Neural crest cell (in vitro differentiated cells): ENCODE data around the gene MX2. TPM values are rescaled to one million over a fixed set of nuclear protein-coding genes. Genes with fewer than 3 reads are reported as not detected.
A peak's percentile ranks its signal among the peaks of the same experiment; 100 is the strongest.
"Not testable (repeated sequence)": the region's sequence is repeated elsewhere in the genome, so short reads cannot be mapped to it uniquely, and the experiment has no call there.

Experiments used
- DNase-seq: peaks from one replicate; pipeline ENCODE4 v3.0.0; 2021; ENCODE audit warnings: low read depth, mixed read lengths, low spot score
- H3K27ac Mint-ChIP-seq: one replicate; pipeline ENCODE4 v1.8.0; 2021; ENCODE audit warnings: mild to moderate bottlenecking, mixed read lengths; ENCODE audit not compliant: unreplicated experiment
- H3K27me3 Mint-ChIP-seq: 2 replicates; pipeline ENCODE4 v1.8.0; 2021; ENCODE audit warnings: low read depth, mild to moderate bottlenecking, mixed read lengths
- H3K36me3 Mint-ChIP-seq: 2 replicates; pipeline ENCODE4 v1.8.0; 2021; ENCODE audit warnings: low read depth, mild to moderate bottlenecking, mixed read lengths
- H3K4me1 Mint-ChIP-seq: 2 replicates; pipeline ENCODE4 v1.8.0; 2021; ENCODE audit warnings: mixed read lengths
- H3K4me3 Mint-ChIP-seq: one replicate; pipeline ENCODE4 v1.8.0; 2021; ENCODE audit warnings: mild to moderate bottlenecking, mixed read lengths
- H3K9me3 Mint-ChIP-seq: 2 replicates; pipeline ENCODE4 v1.8.0; 2021; ENCODE audit warnings: mixed read lengths
- total RNA-seq: library from RNA; stranded (reverse); gene quantifications from 2 replicates; pipeline ENCODE4 v1.2.1, GENCODE V29; 2021
- TF ChIP-seq, protein P1 (sequence below): fragments of 200-600 bp; sonication (generic); conservative IDR thresholded peaks from 2 replicates; pipeline ENCODE4 v1.5.0; 2021; ENCODE audit warnings: antibody characterized with exemption, mild to moderate bottlenecking

MX2 gene
- total RNA-seq, 1 donor from 2014 or later, result not detected

DNA sequence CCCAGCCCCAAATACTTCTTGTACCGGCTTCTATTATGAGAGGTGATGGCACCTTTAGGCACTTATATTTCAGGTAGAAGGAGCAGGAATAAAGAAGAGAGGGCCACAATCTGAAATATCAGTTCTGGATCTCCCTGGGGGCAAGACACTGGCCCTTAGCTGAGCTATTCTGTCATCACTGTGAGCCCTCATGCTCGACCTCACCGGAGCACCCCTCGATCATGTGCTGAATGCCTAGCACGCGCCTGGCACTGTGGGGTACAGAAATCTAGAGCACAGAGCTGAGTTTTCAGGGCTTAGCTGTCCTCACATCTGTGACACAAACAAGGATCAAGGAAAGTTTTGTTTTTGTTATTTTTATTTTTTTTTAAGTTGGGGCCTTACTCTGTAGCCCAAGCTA, 56.6 kb downstream of the MX2 start:
- H3K4me1 Mint-ChIP-seq, result peaks cover 13% of the 10 kb centered on the region
- no peak overlapping the region for H3K27ac Mint-ChIP-seq
- H3K36me3 Mint-ChIP-seq, result no peaks in the 10 kb centered on the region
- TF ChIP-seq, protein P1, sequence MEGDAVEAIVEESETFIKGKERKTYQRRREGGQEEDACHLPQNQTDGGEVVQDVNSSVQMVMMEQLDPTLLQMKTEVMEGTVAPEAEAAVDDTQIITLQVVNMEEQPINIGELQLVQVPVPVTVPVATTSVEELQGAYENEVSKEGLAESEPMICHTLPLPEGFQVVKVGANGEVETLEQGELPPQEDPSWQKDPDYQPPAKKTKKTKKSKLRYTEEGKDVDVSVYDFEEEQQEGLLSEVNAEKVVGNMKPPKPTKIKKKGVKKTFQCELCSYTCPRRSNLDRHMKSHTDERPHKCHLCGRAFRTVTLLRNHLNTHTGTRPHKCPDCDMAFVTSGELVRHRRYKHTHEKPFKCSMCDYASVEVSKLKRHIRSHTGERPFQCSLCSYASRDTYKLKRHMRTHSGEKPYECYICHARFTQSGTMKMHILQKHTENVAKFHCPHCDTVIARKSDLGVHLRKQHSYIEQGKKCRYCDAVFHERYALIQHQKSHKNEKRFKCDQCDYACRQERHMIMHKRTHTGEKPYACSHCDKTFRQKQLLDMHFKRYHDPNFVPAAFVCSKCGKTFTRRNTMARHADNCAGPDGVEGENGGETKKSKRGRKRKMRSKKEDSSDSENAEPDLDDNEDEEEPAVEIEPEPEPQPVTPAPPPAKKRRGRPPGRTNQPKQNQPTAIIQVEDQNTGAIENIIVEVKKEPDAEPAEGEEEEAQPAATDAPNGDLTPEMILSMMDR, result no peak
- DNase-seq, result no peak
- H3K9me3 Mint-ChIP-seq, result peaks cover 13% of the 10 kb centered on the region
- H3K27me3 Mint-ChIP-seq, result peaks cover 11% of the 10 kb centered on the region
- H3K4me3 Mint-ChIP-seq, result no peak overlapping the region

DNA sequence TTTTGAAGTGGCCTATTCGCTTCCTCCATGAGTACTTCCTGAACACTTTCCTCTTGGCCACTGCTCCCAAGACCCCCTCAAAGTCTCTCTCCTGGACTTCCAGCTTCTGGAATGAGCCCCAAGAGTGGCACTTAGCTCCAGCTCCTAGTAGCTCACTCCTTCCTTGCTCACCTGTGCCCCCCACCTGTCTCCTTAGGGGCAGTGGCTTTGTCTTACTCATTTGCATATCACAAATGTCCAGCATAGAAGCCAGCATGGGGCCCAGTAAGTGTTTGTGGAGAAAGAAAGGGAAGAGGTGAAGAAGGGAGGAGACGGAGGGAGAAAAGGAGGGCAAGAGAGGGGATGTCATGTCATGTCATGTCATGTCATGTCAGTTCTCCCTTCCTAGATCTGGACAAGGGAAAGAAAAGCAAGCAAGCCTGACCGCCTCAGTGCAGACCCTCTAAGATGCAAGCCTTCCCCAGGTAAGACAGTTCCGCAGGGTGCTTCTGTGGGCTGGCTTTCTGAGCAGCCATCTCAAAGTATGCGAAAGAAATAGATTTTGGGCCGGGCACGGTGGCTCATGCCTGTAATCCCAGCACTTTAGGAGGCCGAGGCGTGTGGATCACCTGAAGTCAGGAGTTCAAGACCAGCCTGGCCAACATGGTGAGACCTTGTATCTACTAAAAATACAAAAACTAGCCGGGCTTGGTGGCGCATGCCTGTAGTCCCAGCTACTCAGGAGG, 57.3 kb downstream of the MX2 start:
- Mint-ChIP-seq H3K36me3 (no peaks in the 10 kb centered on the region), H3K4me1 (peaks cover 13% of the 10 kb centered on the region), H3K4me3 (peak overlapping the region; percentile 83), H3K27me3 (peaks cover 11% of the 10 kb centered on the region), H3K27ac (no peak overlapping the region), H3K9me3 (peaks cover 13% of the 10 kb centered on the region)
- DNase-seq, result no peak
- TF ChIP-seq, protein P1, result no peak

DNA sequence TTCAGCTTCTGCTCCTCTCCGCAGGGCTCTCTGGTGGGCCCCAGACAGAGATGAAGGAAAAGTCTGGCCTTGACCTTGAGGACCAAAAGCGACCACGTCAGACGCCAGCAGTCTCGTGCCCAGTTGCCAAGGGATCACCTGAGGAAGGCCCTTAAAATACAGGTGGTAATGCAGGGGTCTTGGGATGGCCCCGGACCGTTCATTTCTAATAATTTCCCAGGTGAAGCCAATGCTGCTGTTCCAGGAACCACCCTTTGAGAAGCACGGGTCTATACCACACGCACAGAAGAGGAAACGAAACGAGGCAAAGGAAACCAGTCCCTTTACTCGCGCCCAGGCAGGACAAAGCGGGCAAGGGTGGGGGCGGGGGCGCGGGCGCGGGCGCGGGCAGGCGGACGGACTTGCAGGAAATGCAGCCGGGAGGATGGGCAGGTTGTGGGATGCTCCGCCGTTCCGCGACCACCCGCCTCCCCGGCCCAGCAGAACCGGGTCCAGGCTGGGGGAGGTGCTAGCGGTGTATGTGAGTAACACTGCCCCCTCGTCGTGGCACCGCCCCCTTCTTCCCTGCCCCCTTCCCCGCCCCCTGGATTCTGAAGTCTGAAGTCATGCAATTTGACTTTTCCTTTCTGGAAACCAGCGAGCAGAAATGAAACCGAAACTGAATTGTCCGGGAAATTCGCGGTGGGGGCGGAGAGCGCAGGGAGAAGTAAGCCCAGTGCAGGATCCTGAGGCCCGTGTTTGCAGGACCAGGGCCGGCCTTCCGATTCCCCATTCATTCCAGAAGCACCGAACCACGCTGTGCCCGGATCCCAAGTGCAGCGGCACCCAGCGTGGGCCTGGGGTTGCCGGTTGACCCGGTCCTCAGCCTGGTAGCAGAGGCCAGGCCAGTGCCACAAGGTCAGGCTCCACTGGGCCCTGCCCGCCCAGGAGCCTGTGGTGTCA, 58.4 kb downstream of the MX2 start:
- Mint-ChIP-seq H3K4me1 (peaks cover 13% of the 10 kb centered on the region), H3K9me3 (peaks cover 7% of the 10 kb centered on the region), H3K27ac (peak overlapping the region; percentile 97), H3K27me3 (peaks cover 10% of the 10 kb centered on the region), H3K36me3 (no peaks in the 10 kb centered on the region), H3K4me3 (peak overlapping the region; percentile 83)
- TF ChIP-seq, protein P1, result no peak
- peak; percentile 45 for DNase-seq

DNA sequence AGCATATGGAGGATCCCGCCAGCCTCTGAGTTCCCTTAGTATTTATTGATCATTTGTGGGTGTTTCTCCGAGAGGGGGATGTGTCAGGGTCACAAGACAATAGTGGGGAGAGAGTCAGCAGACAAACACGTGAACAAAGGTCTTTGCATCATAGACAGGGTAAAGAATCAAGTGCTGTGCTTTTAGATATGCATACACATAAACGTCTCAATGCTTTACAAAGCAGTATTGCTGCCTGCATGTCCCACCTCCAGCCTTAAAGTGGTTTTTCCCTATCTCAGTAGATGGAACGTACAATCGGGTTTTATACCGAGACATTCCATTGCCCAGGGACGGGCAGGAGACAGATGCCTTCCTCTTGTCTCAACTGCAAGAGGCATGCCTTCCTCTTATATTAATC, 59.2 kb downstream of the MX2 start:
- H3K4me3 Mint-ChIP-seq, result peak overlapping the region; percentile 83
- H3K4me1 Mint-ChIP-seq, result peaks cover 13% of the 10 kb centered on the region
- H3K27ac Mint-ChIP-seq, result peak overlapping the region; percentile 78
- H3K27me3 Mint-ChIP-seq, result peaks cover 13% of the 10 kb centered on the region
- not testable (repeated sequence) for H3K9me3 Mint-ChIP-seq, DNase-seq, H3K36me3 Mint-ChIP-seq

DNA sequence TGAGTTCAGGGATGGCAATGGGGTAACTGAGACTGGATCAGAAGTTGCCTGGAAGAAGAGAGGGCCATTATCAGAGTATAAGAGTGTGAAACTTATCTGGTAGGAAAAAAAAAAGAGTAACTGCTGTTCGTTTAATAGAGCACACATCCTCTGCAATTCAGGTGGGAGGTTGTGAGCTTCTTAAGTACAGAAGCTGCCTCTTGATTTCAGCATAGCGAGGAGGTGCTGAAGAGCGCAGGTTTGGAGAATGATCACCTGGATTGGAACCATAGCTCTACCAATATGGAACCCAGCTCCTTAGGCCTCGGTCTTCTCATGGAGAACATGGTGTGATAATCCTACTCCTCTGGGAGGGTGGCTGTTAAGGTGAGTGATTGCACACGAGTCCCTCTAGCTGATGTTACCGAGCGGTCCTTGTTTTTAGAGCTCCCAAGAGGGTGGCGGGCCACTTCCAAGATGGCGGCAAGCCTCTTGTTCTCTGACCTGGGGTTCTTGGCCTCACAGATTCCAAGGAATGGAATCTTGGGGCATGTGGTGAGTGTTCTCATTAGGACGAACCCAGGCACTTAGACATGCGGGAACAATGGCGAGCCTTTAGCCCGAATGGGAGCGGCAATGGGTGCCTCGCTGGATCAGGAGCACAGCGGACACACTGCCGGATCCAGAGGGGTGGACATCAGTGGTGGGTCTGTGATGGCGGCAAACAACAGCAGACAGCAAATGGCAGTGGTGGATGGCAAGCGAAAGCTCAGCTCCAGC, 60.9 kb downstream of the MX2 start:
- Mint-ChIP-seq H3K9me3 (no peaks in the 10 kb centered on the region), H3K27me3 (peaks cover 29% of the 10 kb centered on the region), H3K4me3 (peak overlapping the region; percentile 57), H3K4me1 (peaks cover 13% of the 10 kb centered on the region), H3K36me3 (no peaks in the 10 kb centered on the region), H3K27ac (no peak overlapping the region)
- TF ChIP-seq, protein P1, result no peak
- no peak for DNase-seq

DNA sequence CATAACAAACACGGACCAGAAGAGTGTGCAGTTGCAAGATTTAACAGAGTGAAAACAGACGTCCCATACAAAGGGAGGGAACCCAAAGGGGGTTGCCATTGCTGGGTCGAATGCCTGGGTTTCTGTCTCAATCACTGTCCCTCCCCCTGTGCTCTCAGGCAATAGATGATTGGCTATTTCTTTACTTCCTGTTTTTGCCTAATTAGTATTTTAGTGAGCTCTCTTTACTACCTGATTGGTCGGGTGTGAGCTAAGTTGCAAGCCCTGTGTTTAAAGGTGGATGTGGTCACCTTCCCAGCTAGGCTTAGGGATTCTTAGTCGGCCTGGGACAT, 61.4 kb downstream of the MX2 start:
- Mint-ChIP-seq H3K27me3 (peaks cover 35% of the 10 kb centered on the region), H3K4me1 (peaks cover 13% of the 10 kb centered on the region), H3K4me3 (peak overlapping the region; percentile 59)
- not testable (repeated sequence) for H3K36me3 Mint-ChIP-seq, H3K9me3 Mint-ChIP-seq, DNase-seq, H3K27ac Mint-ChIP-seq
